GM12878 (cell line): ENCODE measurements around the gene HBP1. TPM values are rescaled to one million over a fixed set of nuclear protein-coding genes. Genes with fewer than 3 reads are reported as not detected.

Experiments used
- ATAC-seq: fragments of 200-7000 bp; cut with Tn5 transposase; 3 replicates; pipeline ENCODE4 v1.9.1; 2020; ENCODE audit warnings: mild to moderate bottlenecking, moderate library complexity
- BruUV-seq: library from RNA; stranded (reverse); fragments of 400-500 nt; replicated peaks from 2 replicates; lab custom pipeline; 2021; lab: Mats Ljungman, UMichigan
- CTCF ChIA-PET: fragments of 300-600 bp; sonication (Branson Sonifier 250); formaldehyde crosslinking; extraction: SDS; loops from one replicate; lab custom pipeline; 2021; ENCODE audit warnings: inconsistent platforms; lab: Yijun Ruan, JAX
- POLR2A ChIA-PET: fragments of 350-600 bp; formaldehyde crosslinking; extraction: SDS; loops from one replicate; lab custom pipeline; 2021; ENCODE audit warnings: inconsistent platforms; lab: Charles Lee
- RAD21 ChIA-PET: fragments of 300-600 bp; sonication (Branson Sonifier 250); formaldehyde crosslinking; loops from one replicate; lab custom pipeline; 2023; ENCODE audit warnings: antibody characterized with exemption; ENCODE audit not compliant: unreplicated experiment; lab: Charles Lee
- SMC1A ChIA-PET: fragments of 300-600 bp; sonication (Branson Sonifier 250); formaldehyde crosslinking; loops from one replicate; lab custom pipeline; 2023; ENCODE audit not compliant: unreplicated experiment, uncharacterized antibody; lab: Charles Lee
- DNase-seq: peaks from one replicate; pipeline ENCODE4 v3.0.0-alpha.2; 2011; ENCODE audit warnings: low read depth, low spot score
- FAIRE-seq: peaks from 3 replicates; lab custom pipeline; 2011; peaks lifted over from hg19 to GRCh38; lab: Jason Lieb, UNC
- H2AFZ ChIP-seq: 2 replicates; pipeline ENCODE4 v1.6.0; 2011; ENCODE audit warnings: low read depth, low read length, control low read depth; ENCODE audit not compliant: control insufficient read depth
- H3K27ac ChIP-seq: 2 replicates; pipeline ENCODE4 v1.5.1; 2011; ENCODE audit warnings: control low read depth; ENCODE audit not compliant: control insufficient read depth, insufficient read depth
- H3K27me3 ChIP-seq, 2 experiments: replicated peaks in 1 of 2; 2 replicates each; pipeline versions ENCODE4 v1.6.0 to v1.6.1; 2011; ENCODE audit warnings: low read length in 1 of 2; ENCODE audit not compliant: control insufficient read depth in 2 of 2, insufficient read depth in 2 of 2
- H3K36me3 ChIP-seq, 2 experiments: 2 replicates each; pipeline ENCODE4 v1.5.1; 2011; ENCODE audit warnings: low read length in 1 of 2; ENCODE audit not compliant: control insufficient read depth in 2 of 2, insufficient read depth in 2 of 2
- H3K4me1 ChIP-seq: 2 replicates; pipeline ENCODE4 v1.6.1; 2011; ENCODE audit warnings: mild to moderate bottlenecking, low read length, moderate library complexity, mixed read lengths; ENCODE audit not compliant: control insufficient read depth, insufficient read depth
- H3K4me2 ChIP-seq: 2 replicates; pipeline ENCODE4 v1.6.0; 2011; ENCODE audit warnings: control low read depth; ENCODE audit not compliant: control insufficient read depth, insufficient read depth
- H3K4me3 ChIP-seq: fragments of 200-600 bp; sonication (generic); 2 replicates; pipeline ENCODE4 v1.5.1; 2016
- H3K79me2 ChIP-seq: 2 replicates; pipeline ENCODE4 v1.6.0; 2011; ENCODE audit warnings: low read length; ENCODE audit not compliant: control insufficient read depth, insufficient read depth
- H3K9ac ChIP-seq: 2 replicates; pipeline ENCODE4 v1.8.0; 2011; ENCODE audit warnings: low read length, control low read depth, mixed read lengths; ENCODE audit not compliant: control insufficient read depth, insufficient read depth
- H3K9me3 ChIP-seq: replicated peaks from 3 replicates; pipeline ENCODE4 v1.5.1; 2011; ENCODE audit warnings: mild to moderate bottlenecking, low read length; ENCODE audit not compliant: control insufficient read depth, insufficient read depth
- H4K20me1 ChIP-seq: 2 replicates; pipeline ENCODE4 v1.6.0; 2011; ENCODE audit not compliant: control insufficient read depth, insufficient read depth
- HDGF ChIP-seq: fragments of 450-650 bp; IDR thresholded peaks from 2 replicates; pipeline ENCODE4 v1.6.1; 2016; ENCODE audit warnings: antibody characterized with exemption
- WGBS: methylation state at CpG from one replicate; pipeline ENCODE4 v1.1.6; 2016; ENCODE audit warnings: low lambda C conversion rate; ENCODE audit not compliant: insufficient replicate concordance, insufficient coverage; ENCODE audit errors: missing lambda C conversion rate; 5-methylcytosine and 5-hydroxymethylcytosine counted together
- in situ Hi-C: fragments of 300-500 bp; cut with MboI; formaldehyde crosslinking; loops from 9 replicates; pipeline ENCODE4 v1.14.3; 2018; ENCODE audit warnings: mixed read lengths
- intact Hi-C: fragments of 100-400 bp; cut with micrococcal nuclease; formaldehyde crosslinking; loops from one replicate; pipeline ENCODE4 v1.14.2; 2022; ENCODE audit not compliant: unreplicated experiment
- polyA plus RNA-seq, 11 experiments: library from polyadenylated mRNA; depleted of rRNA in 4 of 11; unstranded in 6 of 11; stranded (reverse) in 5 of 11; fragments of >200 nt; fragmentation: Nextera tagmentation in 4 of 11; fragmentation: Illumina TruSeq in 1 of 11; extraction: Ambion mirVana in 4 of 11; extraction: Trizol in 1 of 11; gene quantifications; 1 replicate in 1 of 11; 2 replicates in 10 of 11; pipeline versions ENCODE4 v1.2.1 to v1.2.3, GENCODE V29; 2011 to 2016; ENCODE audit warnings: inconsistent platforms in 2 of 11, missing spikeins in 2 of 11, low read depth in 1 of 11
- total RNA-seq, 4 experiments: library from RNA; depleted of rRNA in 3 of 4; stranded (reverse); fragments of >200 nt in 3 of 4; fragmentation: Illumina TruSeq in 1 of 4; extraction: Trizol in 1 of 4; gene quantifications; 2 replicates each; pipeline versions ENCODE4 v1.2.1 to v1.2.3, GENCODE V29; 2013 to 2021
- TF ChIP-seq, protein P1 (sequence below): fragments of 450-650 bp; IDR thresholded peaks from 2 replicates; pipeline ENCODE4 v1.6.1; 2016; ENCODE audit warnings: mild to moderate bottlenecking, moderate library complexity, borderline replicate concordance

The HBP1 gene
- total and polyA plus RNA-seq, 10 of the 15 experiments (the other 5 are each of a cell fraction or from before 2014, with no cell fraction given): 5.8 to 30.9 (median 9.4) TPM

DNA sequence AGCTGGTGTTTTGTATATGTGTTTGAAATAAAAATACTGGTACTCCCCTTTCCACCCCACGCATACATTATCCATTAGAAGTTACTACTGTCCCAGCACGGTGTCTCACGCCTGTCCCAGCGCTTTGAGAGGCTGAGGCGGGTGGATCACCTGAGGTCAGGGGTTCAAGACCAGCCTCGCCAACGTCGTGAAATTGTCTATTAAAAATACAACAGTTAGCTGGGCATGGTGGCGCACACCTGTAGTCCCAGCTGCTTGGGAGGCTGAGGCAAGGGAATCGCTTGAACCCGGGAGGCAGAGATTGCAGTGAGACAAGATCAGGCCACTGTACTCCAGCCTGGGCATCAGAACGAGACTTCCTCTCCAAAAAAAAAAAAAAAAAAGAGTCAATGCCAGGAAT is 2.7 kb downstream of the HBP1 start:
- Histone ChIP-seq H3K9ac (no peak overlapping the region), H3K9me3 (no peaks in the 10 kb centered on the region), H3K27ac (no peak overlapping the region), H3K4me1 (peaks cover 26% of the 10 kb centered on the region), H3K4me2 (peak overlapping the region; percentile 22; the same call in 1 of the 2 replicates), H3K4me3 (no peak overlapping the region), H3K79me2 (peaks cover 30% of the 10 kb centered on the region), H2AFZ (no peak overlapping the region), H4K20me1 (no peaks in the 10 kb centered on the region), H3K27me3 (no peaks in the 10 kb centered on the region), H3K36me3 (no peaks in the 10 kb centered on the region)
- in situ Hi-C loops: no loop called here
- TF ChIP-seq HDGF: no peak
- TF ChIP-seq, protein P1, sequence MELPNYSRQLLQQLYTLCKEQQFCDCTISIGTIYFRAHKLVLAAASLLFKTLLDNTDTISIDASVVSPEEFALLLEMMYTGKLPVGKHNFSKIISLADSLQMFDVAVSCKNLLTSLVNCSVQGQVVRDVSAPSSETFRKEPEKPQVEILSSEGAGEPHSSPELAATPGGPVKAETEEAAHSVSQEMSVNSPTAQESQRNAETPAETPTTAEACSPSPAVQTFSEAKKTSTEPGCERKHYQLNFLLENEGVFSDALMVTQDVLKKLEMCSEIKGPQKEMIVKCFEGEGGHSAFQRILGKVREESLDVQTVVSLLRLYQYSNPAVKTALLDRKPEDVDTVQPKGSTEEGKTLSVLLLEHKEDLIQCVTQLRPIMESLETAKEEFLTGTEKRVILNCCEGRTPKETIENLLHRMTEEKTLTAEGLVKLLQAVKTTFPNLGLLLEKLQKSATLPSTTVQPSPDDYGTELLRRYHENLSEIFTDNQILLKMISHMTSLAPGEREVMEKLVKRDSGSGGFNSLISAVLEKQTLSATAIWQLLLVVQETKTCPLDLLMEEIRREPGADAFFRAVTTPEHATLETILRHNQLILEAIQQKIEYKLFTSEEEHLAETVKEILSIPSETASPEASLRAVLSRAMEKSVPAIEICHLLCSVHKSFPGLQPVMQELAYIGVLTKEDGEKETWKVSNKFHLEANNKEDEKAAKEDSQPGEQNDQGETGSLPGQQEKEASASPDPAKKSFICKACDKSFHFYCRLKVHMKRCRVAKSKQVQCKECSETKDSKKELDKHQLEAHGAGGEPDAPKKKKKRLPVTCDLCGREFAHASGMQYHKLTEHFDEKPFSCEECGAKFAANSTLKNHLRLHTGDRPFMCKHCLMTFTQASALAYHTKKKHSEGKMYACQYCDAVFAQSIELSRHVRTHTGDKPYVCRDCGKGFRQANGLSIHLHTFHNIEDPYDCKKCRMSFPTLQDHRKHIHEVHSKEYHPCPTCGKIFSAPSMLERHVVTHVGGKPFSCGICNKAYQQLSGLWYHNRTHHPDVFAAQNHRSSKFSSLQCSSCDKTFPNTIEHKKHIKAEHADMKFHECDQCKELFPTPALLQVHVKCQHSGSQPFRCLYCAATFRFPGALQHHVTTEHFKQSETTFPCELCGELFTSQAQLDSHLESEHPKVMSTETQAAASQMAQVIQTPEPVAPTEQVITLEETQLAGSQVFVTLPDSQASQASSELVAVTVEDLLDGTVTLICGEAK: no peak
- ChIA-PET CTCF (interaction anchor here (0.7 to 0.8 kb wide), 3 partner anchors 34 to 703 kb away, joined by 3 read pairs; no protein-coding TSS in a partner anchor), RAD21 (interaction anchor here (0.7 kb wide), 1 partner anchor 992 kb away, joined by 4 read pairs; no protein-coding TSS in a partner anchor), POLR2A (interaction anchor here (0.6 to 1.0 kb wide), 4 partner anchors 45 to 712 kb away, joined by 3 to 7 read pairs (median 4); no protein-coding TSS in a partner anchor), SMC1A (interaction anchor here (0.7 to 1.0 kb wide), 2 partner anchors 9 to 838 kb away, joined by 3 read pairs; no protein-coding TSS in a partner anchor)
- no TSS peak for BruUV-seq
- ATAC-seq (no peak), FAIRE-seq (no peak), DNase-seq (no peak)
- 100% methylated on average over 11 of the region's 12 CpGs for WGBS
- intact Hi-C loops: no loop called here
